ENCODE measurements around the gene FLT1. TPM values are rescaled to one million over a fixed set of nuclear protein-coding genes. Genes with fewer than 3 reads are reported as not detected.

FLT1 gene
- total and polyA plus RNA-seq, 9 donors, result 5.8 to 31.4 (median 9.9) TPM

DNA sequence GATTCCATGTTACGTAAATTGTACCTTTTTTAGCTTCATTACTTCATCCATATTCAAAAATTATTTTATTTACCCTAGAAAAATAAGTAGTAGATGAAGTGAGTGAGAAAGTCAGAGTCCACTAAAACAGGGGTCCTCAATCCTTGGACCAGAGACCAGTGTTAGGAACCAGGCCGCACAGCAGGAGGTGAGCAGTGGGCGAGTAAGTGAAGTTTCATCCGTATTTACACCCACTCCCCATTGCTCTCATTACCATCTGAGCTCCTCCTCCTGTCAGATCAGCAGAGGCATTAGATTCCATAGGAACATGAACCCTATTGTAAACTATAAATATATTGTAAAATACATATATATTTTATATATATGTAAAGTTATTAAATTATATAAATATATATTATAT is 237.6 kb downstream of the FLT1 start:
- Histone ChIP-seq H3K27ac (no peak overlapping the region), H3K27me3 (no peaks in the 10 kb centered on the region), H3K4me3 (no peak overlapping the region), H3K36me3 (no peaks in the 10 kb centered on the region), H3K4me1 (ENCODE audit: insufficient read depth) (no peaks in the 10 kb centered on the region), H3K9me3 (no peaks in the 10 kb centered on the region)
- TF ChIP-seq CTCF (IDR thresholded peaks at IDR 0.05) (no peak), EP300 (IDR thresholded peaks at IDR 0.05) (no peak), POLR2A (IDR thresholded peaks at IDR 0.05) (no peak)
- no peak for DNase-seq
- 97 to 98% (median 98%) methylated on average over 4 of the region's 4 CpGs for WGBS, 3 donors
- intact Hi-C loops (cut with DNase I), result no loop called here

DNA sequence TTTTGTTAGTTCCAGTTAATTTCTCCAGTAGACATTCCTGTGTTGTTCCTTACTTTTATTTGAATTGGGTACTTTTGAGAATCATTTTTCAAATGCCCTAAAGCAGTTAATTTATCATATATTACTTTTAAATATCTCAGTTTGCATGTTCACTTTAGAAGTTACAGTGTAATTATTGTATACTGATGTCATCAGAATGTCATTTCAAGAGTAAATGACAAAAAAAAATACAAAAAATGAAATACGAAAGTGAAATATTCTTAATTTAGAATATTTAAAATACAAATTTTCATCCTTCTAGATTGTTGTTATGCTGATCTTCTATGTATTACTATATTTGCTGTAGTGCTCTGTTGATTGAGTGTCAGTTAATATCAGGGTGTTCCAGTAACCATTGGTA is 242.4 kb downstream of the FLT1 start:
- no peaks in the 10 kb centered on the region for H3K9me3 ChIP-seq
- H3K4me1 ChIP-seq (ENCODE audit: insufficient read depth), result no peaks in the 10 kb centered on the region
- H3K4me3 ChIP-seq, result no peak overlapping the region
- intact Hi-C loops (cut with DNase I), result no loop called here
- WGBS, 3 donors, result 91 to 94% (median 94%) methylated on average over 1 of the region's 1 CpG
- H3K27ac ChIP-seq, result no peak overlapping the region
- TF ChIP-seq POLR2A (IDR thresholded peaks at IDR 0.05), result no peak
- no peak for TF ChIP-seq EP300 (IDR thresholded peaks at IDR 0.05)
- TF ChIP-seq CTCF (IDR thresholded peaks at IDR 0.05), result no peak
- DNase-seq, result no peak
- no peaks in the 10 kb centered on the region for H3K36me3 ChIP-seq
- no peaks in the 10 kb centered on the region for H3K27me3 ChIP-seq

DNA sequence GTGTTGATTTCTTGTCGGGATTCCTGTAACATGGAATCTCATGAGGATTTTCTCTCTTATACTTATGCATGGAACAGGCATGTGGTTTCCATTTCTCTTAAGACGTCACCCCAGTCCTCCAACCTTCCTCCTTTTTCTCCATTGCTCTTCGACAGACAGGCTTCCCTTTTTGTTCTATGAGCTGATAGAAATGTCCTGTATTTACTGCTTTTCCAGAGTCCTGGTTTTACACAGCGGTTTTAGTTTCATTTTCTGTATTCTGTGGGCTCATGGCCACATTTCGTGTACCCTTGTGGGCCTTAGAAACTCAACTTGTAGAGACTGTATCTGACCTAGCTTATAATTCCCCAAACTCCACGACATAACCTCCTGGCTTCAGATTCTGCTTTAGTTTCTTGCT is 243.5 kb downstream of the FLT1 start:
- TF ChIP-seq CTCF (IDR thresholded peaks at IDR 0.05), result no peak
- no peak for TF ChIP-seq POLR2A (IDR thresholded peaks at IDR 0.05)
- TF ChIP-seq EP300 (IDR thresholded peaks at IDR 0.05), result no peak
- 88 to 94% (median 93%) methylated on average over 6 of the region's 6 CpGs for WGBS, 3 donors
- H3K4me1 ChIP-seq (ENCODE audit: insufficient read depth), result no peaks in the 10 kb centered on the region
- DNase-seq, result no peak
- H3K4me3 ChIP-seq, result no peak overlapping the region
- no peaks in the 10 kb centered on the region for H3K9me3 ChIP-seq
- no peak overlapping the region for H3K27ac ChIP-seq
- H3K36me3 ChIP-seq, result no peaks in the 10 kb centered on the region
- H3K27me3 ChIP-seq, result no peaks in the 10 kb centered on the region
- intact Hi-C loops (cut with DNase I), result no loop called here

DNA sequence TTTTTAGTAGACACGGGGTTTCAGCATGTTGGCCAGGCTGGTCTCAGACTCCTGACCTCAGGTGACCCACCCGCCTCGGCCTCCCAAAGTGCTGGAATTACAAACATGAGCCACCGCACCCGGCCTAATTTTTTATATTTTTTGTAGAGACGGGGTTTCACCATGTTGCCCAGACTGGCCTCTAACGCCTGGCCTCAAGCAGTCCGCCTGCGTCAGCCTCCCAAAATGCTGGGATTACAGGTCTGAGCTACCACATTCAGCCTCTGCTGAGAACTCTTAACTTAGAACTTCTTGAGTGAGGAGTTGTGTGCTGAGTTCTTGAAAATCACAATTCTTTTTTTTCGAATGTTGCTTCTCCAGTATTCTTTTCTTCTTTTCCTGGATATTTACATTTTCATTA is 244.4 kb downstream of the FLT1 start:
- H3K36me3 ChIP-seq, result no peaks in the 10 kb centered on the region
- no peak overlapping the region for H3K4me3 ChIP-seq
- no peak for DNase-seq
- H3K4me1 ChIP-seq (ENCODE audit: insufficient read depth), result no peaks in the 10 kb centered on the region
- 84 to 93% (median 89%) methylated on average over 10 of the region's 10 CpGs for WGBS, 3 donors
- H3K27me3 ChIP-seq, result no peaks in the 10 kb centered on the region
- TF ChIP-seq EP300 (IDR thresholded peaks at IDR 0.05) (no peak), POLR2A (IDR thresholded peaks at IDR 0.05) (no peak), CTCF (IDR thresholded peaks at IDR 0.05) (no peak)
- H3K9me3 ChIP-seq, result no peaks in the 10 kb centered on the region
- H3K27ac ChIP-seq, result no peak overlapping the region
- intact Hi-C loops (cut with DNase I), result no loop called here

Other genes starting within 250 kb of the FLT1 start
- gene POMP, start 164.0 kb upstream of the FLT1 start, total RNA-seq, result 10 to 100 TPM; 28.5 to 41.5 (median 31.6) TPM
- gene POMP, start 164.0 kb upstream of the FLT1 start, polyA plus RNA-seq, result 10 to 100 TPM; 34.2 to 53.8 TPM
- gene SLC46A3, start 223.8 kb upstream of the FLT1 start, total RNA-seq, result 10 to 100 TPM in 1 of 7 donors, 1 to 10 TPM in 6; 3.3 to 16.1 (median 6.8) TPM
- 10 to 100 TPM in 1 of 2 donors, 1 to 10 TPM in 1; 5.2 to 44.9 TPM for gene SLC46A3, start 223.8 kb upstream of the FLT1 start, polyA plus RNA-seq